ENCODE measurements around the gene BDNF.
A peak's percentile ranks its signal among the peaks of the same experiment; 100 is the strongest.

GRCh38 chr11:27703481-27703880, 3.2 kb upstream of the BDNF start:
- TF ChIP-seq EZH2 (IDR thresholded peaks at IDR 0.05; ENCODE audit: borderline replicate concordance, insufficient read depth, low read length, poor library complexity, severe bottlenecking) (no peak), CTCF (IDR thresholded peaks at IDR 0.05; ENCODE audit: poor library complexity, severe bottlenecking) (peak; percentile 42), POLR2AphosphoS5 (IDR thresholded peaks at IDR 0.05) (no peak)
- TF ChIP-seq, protein P1, sequence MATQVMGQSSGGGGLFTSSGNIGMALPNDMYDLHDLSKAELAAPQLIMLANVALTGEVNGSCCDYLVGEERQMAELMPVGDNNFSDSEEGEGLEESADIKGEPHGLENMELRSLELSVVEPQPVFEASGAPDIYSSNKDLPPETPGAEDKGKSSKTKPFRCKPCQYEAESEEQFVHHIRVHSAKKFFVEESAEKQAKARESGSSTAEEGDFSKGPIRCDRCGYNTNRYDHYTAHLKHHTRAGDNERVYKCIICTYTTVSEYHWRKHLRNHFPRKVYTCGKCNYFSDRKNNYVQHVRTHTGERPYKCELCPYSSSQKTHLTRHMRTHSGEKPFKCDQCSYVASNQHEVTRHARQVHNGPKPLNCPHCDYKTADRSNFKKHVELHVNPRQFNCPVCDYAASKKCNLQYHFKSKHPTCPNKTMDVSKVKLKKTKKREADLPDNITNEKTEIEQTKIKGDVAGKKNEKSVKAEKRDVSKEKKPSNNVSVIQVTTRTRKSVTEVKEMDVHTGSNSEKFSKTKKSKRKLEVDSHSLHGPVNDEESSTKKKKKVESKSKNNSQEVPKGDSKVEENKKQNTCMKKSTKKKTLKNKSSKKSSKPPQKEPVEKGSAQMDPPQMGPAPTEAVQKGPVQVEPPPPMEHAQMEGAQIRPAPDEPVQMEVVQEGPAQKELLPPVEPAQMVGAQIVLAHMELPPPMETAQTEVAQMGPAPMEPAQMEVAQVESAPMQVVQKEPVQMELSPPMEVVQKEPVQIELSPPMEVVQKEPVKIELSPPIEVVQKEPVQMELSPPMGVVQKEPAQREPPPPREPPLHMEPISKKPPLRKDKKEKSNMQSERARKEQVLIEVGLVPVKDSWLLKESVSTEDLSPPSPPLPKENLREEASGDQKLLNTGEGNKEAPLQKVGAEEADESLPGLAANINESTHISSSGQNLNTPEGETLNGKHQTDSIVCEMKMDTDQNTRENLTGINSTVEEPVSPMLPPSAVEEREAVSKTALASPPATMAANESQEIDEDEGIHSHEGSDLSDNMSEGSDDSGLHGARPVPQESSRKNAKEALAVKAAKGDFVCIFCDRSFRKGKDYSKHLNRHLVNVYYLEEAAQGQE (IDR thresholded peaks at IDR 0.05; ENCODE audit: borderline replicate concordance) = no peak

All from neural cell (in vitro differentiated cells).